Jurkat, Clone E6-1 (cell line): Measurements from ENCODE around the gene LIG3.
"Not testable (repeated sequence)": the region's sequence is repeated elsewhere in the genome, so short reads cannot be mapped to it uniquely, and the experiment has no call there.

Experiments
- DNase-seq: peaks from one replicate; pipeline ENCODE4 v3.0.0-alpha.2; 2011; ENCODE audit warnings: low read depth, low spot score
- H3K4me3 ChIP-seq: 2 replicates; pipeline ENCODE4 v1.5.1; 2011; ENCODE audit warnings: mild to moderate bottlenecking, low read length, control low read depth, moderate library complexity

LIG3 gene

GRCh38 chr17:34997355-34997862 lies 17.1 kb downstream of the LIG3 start:
- DNase-seq: no peak
- H3K4me3 ChIP-seq: no peak overlapping the region

- peak; percentile 39 for DNase-seq
- H3K4me3 ChIP-seq: no peak overlapping the region
Observed at GRCh38 chr17:34998205-34998604, 17.9 kb downstream of the LIG3 start.

- H3K4me3 ChIP-seq: no peak overlapping the region
- no peak for DNase-seq
Observed at GRCh38 chr17:34999456-34999855, 19.1 kb downstream of the LIG3 start.

DNA sequence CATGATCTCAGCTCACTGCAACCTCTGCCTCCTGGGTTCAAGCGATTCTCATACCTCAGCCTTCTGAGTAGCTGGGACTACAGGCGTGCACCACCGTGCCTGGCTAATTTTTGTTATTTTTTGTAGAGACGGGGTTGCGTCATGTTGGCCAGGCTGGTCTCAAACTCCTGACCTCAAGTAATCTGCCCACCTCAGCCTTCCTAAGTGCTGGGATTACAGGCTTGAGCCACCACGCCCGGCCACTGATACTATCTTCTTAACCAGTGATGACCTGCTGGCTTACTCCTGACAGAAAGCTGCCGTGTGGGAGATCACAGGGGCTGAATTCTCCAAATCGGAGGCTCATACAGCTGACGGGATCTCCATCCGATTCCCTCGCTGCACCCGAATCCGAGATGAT lies 20.7 kb downstream of the LIG3 start:
- not testable (repeated sequence) for DNase-seq

GRCh38 chr17:35001549-35001948 lies 21.2 kb downstream of the LIG3 start:
- no peak for DNase-seq
- no peak overlapping the region for H3K4me3 ChIP-seq

More for the DNA sequence above, 20.7 kb downstream of the LIG3 start:
- H3K4me3 ChIP-seq: not testable (repeated sequence)

DNA sequence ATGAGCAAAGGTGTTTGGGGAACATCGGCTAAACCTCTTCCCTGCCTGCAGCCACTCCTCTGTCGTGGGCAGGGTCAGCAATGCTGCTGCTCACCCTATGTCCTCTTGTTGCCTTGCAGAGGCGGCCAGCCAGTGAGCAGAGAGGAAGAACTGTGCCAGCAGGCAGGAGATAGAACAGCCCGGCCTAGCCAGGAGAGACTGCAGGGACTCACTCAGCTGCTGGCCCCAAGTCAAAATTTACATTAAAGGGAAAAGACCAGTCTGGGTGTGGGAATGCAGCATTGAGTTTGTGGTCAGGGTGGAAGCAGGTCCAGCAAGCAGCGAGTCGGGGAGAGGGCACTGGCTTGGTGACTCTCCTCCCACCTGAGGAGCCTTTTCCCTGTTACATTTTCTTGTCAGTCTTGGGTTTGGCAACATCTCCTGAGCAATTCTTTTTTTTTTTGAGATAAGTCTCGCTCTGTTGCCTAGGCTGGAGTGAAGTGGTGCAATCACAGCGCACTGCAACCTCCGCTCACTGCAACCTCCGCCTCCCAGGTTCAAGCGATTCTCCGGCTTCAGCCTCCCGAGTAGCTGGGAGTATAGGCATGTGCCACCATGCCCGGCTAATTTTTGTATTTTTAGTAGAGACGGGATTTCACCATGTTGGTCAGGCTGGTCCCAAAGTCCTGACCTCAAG lies 22.7 kb downstream of the LIG3 start:
- DNase-seq: no peak
- H3K4me3 ChIP-seq: no peak overlapping the region

GRCh38 chr17:35003778-35004177 lies 23.5 kb downstream of the LIG3 start:
- no peak overlapping the region for H3K4me3 ChIP-seq
- no peak for DNase-seq

- H3K4me3 ChIP-seq: no peak overlapping the region
- no peak for DNase-seq
Observed at GRCh38 chr17:35006345-35006744, 26.0 kb downstream of the LIG3 start.

DNA sequence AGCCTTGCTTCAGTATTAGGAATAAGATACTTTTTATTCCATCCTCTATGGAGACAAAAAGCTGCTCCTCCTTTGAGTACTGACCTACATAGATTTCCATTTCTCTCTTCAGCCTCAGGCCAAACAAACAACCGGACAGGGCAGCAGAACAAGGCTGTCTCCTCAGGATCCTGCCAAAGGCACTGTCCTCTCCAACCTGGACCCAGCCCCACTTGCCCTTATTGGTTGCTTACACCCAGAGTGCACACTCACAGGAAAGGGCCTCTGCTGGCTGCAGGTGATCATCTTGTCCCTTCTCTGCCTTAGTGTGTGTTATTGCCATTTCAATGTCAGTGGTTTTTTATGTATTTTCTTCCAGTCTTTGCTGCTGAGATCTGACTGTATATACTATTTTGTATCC lies 26.6 kb downstream of the LIG3 start:
- H3K4me3 ChIP-seq: no peak overlapping the region
- DNase-seq: no peak

DNA sequence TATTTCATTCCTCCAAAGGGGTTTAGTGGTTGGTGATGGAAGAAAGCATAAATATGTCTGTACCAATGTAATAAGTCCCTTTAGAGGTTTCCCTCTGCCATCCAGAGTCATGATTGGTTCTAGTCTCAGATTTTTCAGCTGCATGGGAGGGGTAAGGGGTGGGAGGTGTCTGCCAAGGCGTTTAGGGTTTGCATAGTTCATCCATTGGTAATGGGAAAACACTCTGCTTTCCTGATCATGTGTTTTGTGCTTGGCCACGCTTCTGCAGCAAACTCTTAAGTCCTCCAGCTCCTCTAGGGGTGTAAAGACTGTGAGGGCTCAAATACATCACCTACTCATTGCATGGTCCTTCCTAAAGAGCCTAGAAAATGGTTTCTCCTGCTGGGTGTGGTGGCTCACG lies 29.8 kb downstream of the LIG3 start:
- no peak for DNase-seq
- H3K4me3 ChIP-seq: no peak overlapping the region

GRCh38 chr17:35011671-35012216 lies 31.4 kb downstream of the LIG3 start:
- no peak overlapping the region for H3K4me3 ChIP-seq
- no peak for DNase-seq

DNA sequence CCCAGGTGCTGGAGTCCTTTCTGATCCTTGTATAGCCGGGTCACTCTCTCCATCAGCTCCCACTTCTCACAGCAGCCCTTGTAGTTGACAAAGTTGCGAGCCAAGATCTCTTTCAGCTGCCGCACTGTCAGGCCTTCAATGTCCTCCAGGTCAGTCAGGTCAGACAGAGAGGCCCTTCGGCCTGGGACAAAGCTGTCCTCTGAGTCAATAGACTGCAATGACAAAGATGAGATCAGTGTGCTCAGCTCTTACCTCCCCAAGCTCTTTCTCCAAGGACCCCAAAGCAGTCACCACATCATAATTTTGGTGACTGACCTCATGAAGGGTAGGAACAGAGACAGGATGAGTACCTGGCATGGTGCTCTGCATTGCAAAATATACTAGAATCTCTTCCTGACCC lies 36.1 kb downstream of the LIG3 start:
- H3K4me3 ChIP-seq: no peak overlapping the region
- DNase-seq: no peak

DNA sequence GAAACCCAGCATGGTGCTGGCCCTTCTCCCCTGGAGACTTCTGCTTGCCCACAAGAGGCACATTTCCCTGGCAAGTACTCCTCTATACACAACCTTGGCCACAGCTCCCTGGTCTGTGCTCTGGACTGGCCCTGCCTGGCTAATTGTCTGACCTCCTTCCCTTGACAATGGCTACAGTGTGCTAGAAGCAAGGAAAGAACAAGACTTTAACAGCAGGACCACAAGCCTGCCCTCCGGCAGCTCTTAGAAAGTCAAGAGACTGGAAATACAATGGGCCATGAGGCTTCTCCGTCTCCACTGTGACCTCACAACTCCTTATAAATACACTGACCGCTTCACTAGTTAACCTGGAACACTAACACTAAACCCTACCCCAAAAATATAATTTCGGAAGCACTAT lies 36.7 kb downstream of the LIG3 start:
- H3K4me3 ChIP-seq: no peak overlapping the region
- DNase-seq: no peak

- DNase-seq: no peak
- no peak overlapping the region for H3K4me3 ChIP-seq
Observed at GRCh38 chr17:35018814-35019213, 38.5 kb downstream of the LIG3 start.

GRCh38 chr17:35019386-35020179 lies 39.3 kb downstream of the LIG3 start:
- no peak for DNase-seq
- no peak overlapping the region for H3K4me3 ChIP-seq

GRCh38 chr17:35021520-35022380 lies 41.4 kb downstream of the LIG3 start:
- no peak overlapping the region for H3K4me3 ChIP-seq
- DNase-seq: no peak

DNA sequence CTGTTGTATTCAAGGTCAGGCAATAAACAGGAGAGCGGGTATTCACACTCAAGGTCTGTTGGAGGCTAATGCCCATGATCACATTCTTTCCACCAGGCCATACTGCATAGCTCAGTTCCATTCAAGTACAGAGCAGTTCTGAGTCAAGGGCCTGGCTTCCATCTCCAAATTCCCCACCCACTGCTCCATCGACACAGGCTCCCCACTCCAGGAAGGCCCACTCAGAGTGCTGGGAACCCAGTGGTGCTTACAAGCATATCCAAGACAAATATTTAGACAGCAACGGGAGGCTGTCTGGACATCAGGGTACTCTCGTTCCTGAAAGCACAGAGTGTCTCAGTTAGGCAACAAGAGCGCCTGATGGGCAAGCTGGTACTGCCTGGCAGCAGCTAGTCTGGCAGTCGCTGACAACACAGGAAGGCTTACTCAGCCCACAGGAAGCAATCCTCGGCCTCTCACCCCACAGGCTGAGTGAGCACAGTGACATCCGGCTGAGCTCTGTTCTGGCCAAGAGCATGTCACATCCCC lies 42.3 kb downstream of the LIG3 start:
- peak; percentile 76 for DNase-seq
- H3K4me3 ChIP-seq: peak overlapping the region; percentile 27

- DNase-seq: no peak
Observed at GRCh38 chr17:35023538-35023937, 43.2 kb downstream of the LIG3 start.

DNA sequence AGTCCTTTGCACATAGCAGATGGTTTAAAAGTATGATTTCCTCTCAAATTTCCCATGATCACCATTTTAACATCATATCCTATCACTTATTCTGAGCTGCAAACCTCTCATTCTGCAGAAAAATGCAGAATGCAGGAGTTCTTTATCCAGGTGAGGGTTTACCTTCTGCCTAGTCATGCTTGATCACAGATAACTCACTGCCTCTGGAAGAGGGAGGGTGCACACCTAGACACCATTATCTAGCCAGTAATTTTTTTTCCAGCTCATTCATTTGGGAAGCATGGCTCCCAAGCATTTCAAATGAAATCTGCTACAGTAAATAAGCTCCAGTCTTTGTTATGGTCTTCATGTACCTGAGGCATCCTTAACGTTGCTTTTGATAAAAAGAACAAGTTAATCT lies 45.2 kb downstream of the LIG3 start:
- DNase-seq: no peak

More at GRCh38 chr17:35023538-35023937, 43.2 kb downstream of the LIG3 start:
- H3K4me3 ChIP-seq: no peak overlapping the region

More for the DNA sequence above, 45.2 kb downstream of the LIG3 start:
- H3K4me3 ChIP-seq: no peak overlapping the region
